A549 (cell line): Measurements from ENCODE around the gene TNNI3K.

Experiments
- MAFK ChIP-seq: fragments of 450-650 bp; IDR thresholded peaks from 2 replicates; pipeline ENCODE4 v1.6.1; 2014; ENCODE audit not compliant: partially characterized antibody
- RAD21 ChIP-seq, 2 experiments: fragments of >200 bp in 1 of 2; sonication (Bioruptor Twin) in 1 of 2; formaldehyde crosslinking in 1 of 2; IDR thresholded peaks in 1 of 2; conservative IDR thresholded peaks in 1 of 2; 2 replicates in 1 of 2; 3 replicates in 1 of 2; pipeline ENCODE4 v1.6.1; 2012 to 2018; ENCODE audit warnings: inconsistent platforms in 1 of 2
- RFX5 ChIP-seq: fragments of 450-650 bp; IDR thresholded peaks from 2 replicates; pipeline ENCODE4 v1.7.1; 2014; ENCODE audit warnings: antibody characterized with exemption, mild to moderate bottlenecking, moderate library complexity

DNA sequence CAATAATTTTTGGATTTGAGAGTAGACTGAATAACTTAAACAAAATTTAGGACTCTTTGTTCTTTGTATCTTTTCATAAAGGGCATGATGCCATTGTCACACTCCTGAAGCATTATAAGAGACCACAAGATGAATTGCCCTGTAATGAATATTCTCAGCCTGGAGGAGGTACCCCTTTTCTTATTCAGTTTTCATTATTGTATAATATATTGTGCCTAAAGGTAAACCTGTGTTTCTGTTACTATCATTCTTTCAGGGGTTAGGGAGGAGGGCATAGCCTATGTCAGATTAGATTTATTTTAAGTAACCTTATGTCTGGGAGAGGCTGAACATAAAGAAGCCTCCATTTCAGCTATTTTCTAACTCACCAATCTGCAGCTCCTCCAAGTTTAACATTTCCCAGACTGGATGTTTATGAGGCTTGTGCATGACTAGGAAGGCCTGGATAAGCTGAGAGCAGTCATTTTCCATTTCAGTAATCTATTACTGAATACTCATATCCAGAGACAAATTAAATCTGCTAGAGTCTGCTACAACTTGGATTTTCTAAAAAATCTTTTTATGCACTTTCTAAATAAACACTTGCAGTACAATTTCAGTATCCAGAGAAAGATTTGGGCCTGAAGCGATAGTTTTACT, 132.1 kb downstream of the TNNI3K start:
- TF ChIP-seq RFX5, result no peak
- no peak for TF ChIP-seq MAFK
- TF ChIP-seq RAD21 (conservative IDR thresholded peaks at IDR 0.05 in 1 of 2, IDR thresholded peaks at IDR 0.05 in 1 of 2), result no peak
